ENCODE measurements around the gene MTMR12.

MTMR12 gene

DNA sequence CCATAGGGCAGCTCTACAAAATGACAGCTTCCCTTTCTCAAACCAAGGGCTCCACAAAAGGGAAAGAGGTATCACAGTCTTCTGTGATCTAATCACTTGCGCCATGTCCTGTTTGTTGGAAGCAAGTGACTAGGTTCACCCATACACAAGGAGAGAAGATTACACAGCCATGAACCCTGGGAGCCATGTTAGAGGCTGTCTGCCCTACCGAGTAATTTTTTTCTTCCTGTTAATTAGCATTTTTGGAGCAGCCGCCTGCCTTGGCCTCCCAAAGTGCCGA is 105.4 kb downstream of the MTMR12 start:
- no peak for TF ChIP-seq EZH2 (IDR thresholded peaks at IDR 0.05; ENCODE audit: borderline replicate concordance, low read depth, low read length, severe bottlenecking)
- TF ChIP-seq, protein P1, sequence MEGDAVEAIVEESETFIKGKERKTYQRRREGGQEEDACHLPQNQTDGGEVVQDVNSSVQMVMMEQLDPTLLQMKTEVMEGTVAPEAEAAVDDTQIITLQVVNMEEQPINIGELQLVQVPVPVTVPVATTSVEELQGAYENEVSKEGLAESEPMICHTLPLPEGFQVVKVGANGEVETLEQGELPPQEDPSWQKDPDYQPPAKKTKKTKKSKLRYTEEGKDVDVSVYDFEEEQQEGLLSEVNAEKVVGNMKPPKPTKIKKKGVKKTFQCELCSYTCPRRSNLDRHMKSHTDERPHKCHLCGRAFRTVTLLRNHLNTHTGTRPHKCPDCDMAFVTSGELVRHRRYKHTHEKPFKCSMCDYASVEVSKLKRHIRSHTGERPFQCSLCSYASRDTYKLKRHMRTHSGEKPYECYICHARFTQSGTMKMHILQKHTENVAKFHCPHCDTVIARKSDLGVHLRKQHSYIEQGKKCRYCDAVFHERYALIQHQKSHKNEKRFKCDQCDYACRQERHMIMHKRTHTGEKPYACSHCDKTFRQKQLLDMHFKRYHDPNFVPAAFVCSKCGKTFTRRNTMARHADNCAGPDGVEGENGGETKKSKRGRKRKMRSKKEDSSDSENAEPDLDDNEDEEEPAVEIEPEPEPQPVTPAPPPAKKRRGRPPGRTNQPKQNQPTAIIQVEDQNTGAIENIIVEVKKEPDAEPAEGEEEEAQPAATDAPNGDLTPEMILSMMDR (IDR thresholded peaks at IDR 0.05; ENCODE audit: borderline replicate concordance, extremely low read depth, low read length, poor library complexity, severe bottlenecking): no peak

DNA sequence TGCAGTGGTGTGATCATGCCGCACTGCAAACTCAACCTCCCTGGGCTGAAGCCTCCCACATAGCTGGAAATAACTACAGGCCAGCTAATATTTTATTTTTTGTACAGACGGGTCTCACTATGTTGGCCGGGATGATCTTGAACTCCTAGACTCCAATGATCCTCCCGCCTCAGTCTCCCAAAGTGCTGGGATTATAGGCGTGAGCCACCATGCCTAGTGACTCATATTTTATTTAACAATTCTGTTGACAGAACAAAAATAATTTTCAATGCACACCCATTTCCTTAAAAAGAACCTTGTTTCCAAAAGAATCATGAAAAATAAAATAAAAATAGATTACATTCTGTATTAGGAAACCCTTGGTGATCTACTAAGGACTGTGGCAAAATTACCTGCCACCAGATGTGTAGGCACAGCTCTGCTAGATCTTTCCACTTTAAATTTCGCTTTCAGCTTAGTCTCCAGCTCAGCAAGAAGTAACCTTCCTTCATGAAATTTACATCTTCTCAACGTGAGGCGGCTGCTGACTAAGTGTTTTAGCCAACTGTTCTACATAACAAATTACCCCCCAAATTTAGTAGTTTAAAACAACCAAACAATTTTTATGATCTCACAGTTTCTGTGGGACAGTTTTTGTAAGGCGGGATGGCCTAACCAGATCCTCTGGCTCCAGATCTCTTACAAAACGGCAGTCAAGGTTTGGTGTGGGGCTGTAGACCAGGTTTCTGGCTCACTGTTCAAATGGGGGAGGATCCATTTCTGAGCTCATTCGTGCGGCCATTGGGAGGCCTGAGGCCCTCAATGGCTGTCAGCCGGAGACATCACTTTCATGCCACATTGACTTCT is 106.0 kb downstream of the MTMR12 start:
- no peaks in the 10 kb centered on the region for H3K79me2 ChIP-seq (ENCODE audit: insufficient read depth, low read length)
- no peaks in the 10 kb centered on the region for H3K36me3 ChIP-seq (ENCODE audit: insufficient read depth, low read length)
- no peak overlapping the region for H3K27ac ChIP-seq (ENCODE audit: low read length)
- no peaks in the 10 kb centered on the region for H3K27me3 ChIP-seq (ENCODE audit: insufficient read depth, low read length, poor library complexity)
- no peaks in the 10 kb centered on the region for H4K20me1 ChIP-seq (ENCODE audit: insufficient read depth, low read length)
- H3K4me2 ChIP-seq (ENCODE audit: insufficient read depth, low read length): no peak overlapping the region
- DNase-seq: no peak
- no peak overlapping the region for H3K4me3 ChIP-seq (ENCODE audit: low read depth in 1 of 2, low read length in 2 of 2)
- H2AFZ ChIP-seq (ENCODE audit: low read depth, low read length): no peak overlapping the region
- H3K9me3 ChIP-seq (ENCODE audit: insufficient read depth, low read length, severe bottlenecking): no peaks in the 10 kb centered on the region
- no peaks in the 10 kb centered on the region for H3K4me1 ChIP-seq (ENCODE audit: insufficient read depth, low read length)
- ATAC-seq (ENCODE audit: insufficient read depth, low read depth): no peak
- no peak overlapping the region for H3K9ac ChIP-seq (ENCODE audit: low read depth, low read length)
- TF ChIP-seq, protein P1 (IDR thresholded peaks at IDR 0.05; ENCODE audit: borderline replicate concordance, extremely low read depth, low read length, poor library complexity, severe bottlenecking): no peak
- TF ChIP-seq EZH2 (IDR thresholded peaks at IDR 0.05; ENCODE audit: borderline replicate concordance, low read depth, low read length, severe bottlenecking): no peak

More for the DNA sequence above, 105.4 kb downstream of the MTMR12 start:
- no peak overlapping the region for H3K4me2 ChIP-seq (ENCODE audit: insufficient read depth, low read length)
- H3K9me3 ChIP-seq (ENCODE audit: insufficient read depth, low read length, severe bottlenecking): no peaks in the 10 kb centered on the region
- no peaks in the 10 kb centered on the region for H3K36me3 ChIP-seq (ENCODE audit: insufficient read depth, low read length)
- H4K20me1 ChIP-seq (ENCODE audit: insufficient read depth, low read length): no peaks in the 10 kb centered on the region
- H3K79me2 ChIP-seq (ENCODE audit: insufficient read depth, low read length): no peaks in the 10 kb centered on the region
- ATAC-seq (ENCODE audit: insufficient read depth, low read depth) (no peak), DNase-seq (no peak)
- H3K27ac ChIP-seq (ENCODE audit: low read length): no peak overlapping the region
- no peak overlapping the region for H3K4me3 ChIP-seq (ENCODE audit: low read depth in 1 of 2, low read length in 2 of 2)
- H2AFZ ChIP-seq (ENCODE audit: low read depth, low read length): no peak overlapping the region
- H3K9ac ChIP-seq (ENCODE audit: low read depth, low read length): no peak overlapping the region
- no peaks in the 10 kb centered on the region for H3K4me1 ChIP-seq (ENCODE audit: insufficient read depth, low read length)
- H3K27me3 ChIP-seq (ENCODE audit: insufficient read depth, low read length, poor library complexity): no peaks in the 10 kb centered on the region

DNA sequence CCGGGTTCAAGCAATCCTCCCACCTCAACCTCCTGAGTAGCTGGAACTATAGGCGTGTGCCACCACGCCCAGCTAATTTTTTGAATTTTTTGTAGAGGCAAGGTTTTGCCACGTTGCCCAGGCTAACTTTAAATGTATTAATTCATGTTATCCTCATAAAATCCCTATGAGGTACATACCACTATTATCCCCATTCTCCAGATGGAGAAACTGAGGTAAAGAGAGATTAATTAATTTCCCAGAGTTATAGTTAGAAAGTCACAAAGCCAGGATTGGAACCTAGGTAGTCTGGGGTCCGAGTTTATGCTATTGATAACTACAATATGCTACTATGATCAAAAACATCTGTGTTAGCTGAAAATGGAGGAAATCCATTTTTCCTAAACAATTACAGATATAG is 106.7 kb downstream of the MTMR12 start:
- Histone ChIP-seq H3K4me2 (ENCODE audit: insufficient read depth, low read length) (no peak overlapping the region), H3K27me3 (ENCODE audit: insufficient read depth, low read length, poor library complexity) (no peaks in the 10 kb centered on the region), H3K27ac (ENCODE audit: low read length) (no peak overlapping the region), H3K9me3 (ENCODE audit: insufficient read depth, low read length, severe bottlenecking) (no peaks in the 10 kb centered on the region), H3K79me2 (ENCODE audit: insufficient read depth, low read length) (no peaks in the 10 kb centered on the region), H3K4me1 (ENCODE audit: insufficient read depth, low read length) (no peaks in the 10 kb centered on the region), H2AFZ (ENCODE audit: low read depth, low read length) (no peak overlapping the region), H4K20me1 (ENCODE audit: insufficient read depth, low read length) (no peaks in the 10 kb centered on the region), H3K4me3 (ENCODE audit: low read depth in 1 of 2, low read length in 2 of 2) (no peak overlapping the region), H3K36me3 (ENCODE audit: insufficient read depth, low read length) (no peaks in the 10 kb centered on the region), H3K9ac (ENCODE audit: low read depth, low read length) (no peak overlapping the region)
- no peak for ATAC-seq (ENCODE audit: insufficient read depth, low read depth)
- DNase-seq: no peak
- TF ChIP-seq, protein P1 (IDR thresholded peaks at IDR 0.05; ENCODE audit: borderline replicate concordance, extremely low read depth, low read length, poor library complexity, severe bottlenecking): no peak
- TF ChIP-seq EZH2 (IDR thresholded peaks at IDR 0.05; ENCODE audit: borderline replicate concordance, low read depth, low read length, severe bottlenecking): no peak
